Tibial nerve (tissue), 4 donors: ENCODE data around the gene SKA3.
"Not testable (repeated sequence)": the region's sequence is repeated elsewhere in the genome, so short reads cannot be mapped to it uniquely, and the experiment has no call there.

Experiments
- CTCF ChIP-seq, 5 experiments: fragments of 200-600 bp in 3 of 5; fragments of 450-650 bp in 2 of 5; sonication (generic) in 3 of 5; IDR thresholded peaks; one replicate each; pipeline ENCODE4 v1.5.1; 2016 to 2019; ENCODE audit warnings: antibody characterized with exemption in 5 of 5, mild to moderate bottlenecking in 3 of 5, moderate library complexity in 2 of 5
- EP300 ChIP-seq, 2 donors: sonication (generic); formaldehyde crosslinking; IDR thresholded peaks; one replicate each; pipeline ENCODE4 v1.6.1; 2017; ENCODE audit warnings: antibody characterized with exemption in 2 of 2, mild to moderate bottlenecking in 1 of 2
- POLR2A ChIP-seq, 2 donors: fragments of 450-650 bp; IDR thresholded peaks; one replicate each; pipeline ENCODE4 v1.6.1; 2017; ENCODE audit warnings: antibody characterized with exemption in 2 of 2, mild to moderate bottlenecking in 2 of 2, moderate library complexity in 2 of 2

GRCh38 chr13:21201456-21202190 lies 25.3 kb upstream of the SKA3 start:
- not testable (repeated sequence) for TF ChIP-seq CTCF, EP300, POLR2A (IDR thresholded peaks at IDR 0.05)
